Sigmoid colon (tissue), 4 donors: Measurements from ENCODE around the gene ABCC3.

Experiments
- EP300 ChIP-seq, 4 donors: sonication (generic); formaldehyde crosslinking; IDR thresholded peaks; one replicate each; pipeline ENCODE4 v1.6.1; 2017; ENCODE audit warnings: antibody characterized with exemption in 4 of 4
- POLR2A ChIP-seq, 2 donors: fragments of 450-650 bp; IDR thresholded peaks; one replicate each; pipeline ENCODE4 v1.6.1; 2016; ENCODE audit warnings: antibody characterized with exemption in 2 of 2, mild to moderate bottlenecking in 2 of 2, moderate library complexity in 2 of 2
- POLR2AphosphoS5 ChIP-seq, 4 donors: sonication (generic); formaldehyde crosslinking; IDR thresholded peaks; one replicate each; pipeline ENCODE4 v1.6.1; 2017; ENCODE audit warnings: antibody characterized with exemption in 4 of 4
- TF ChIP-seq, protein P1 (sequence below), 4 experiments: fragments of 450-650 bp in 3 of 4; fragments of 200-600 bp in 1 of 4; IDR thresholded peaks; one replicate each; pipeline ENCODE4 v1.5.1; 2016 to 2019; ENCODE audit warnings: antibody characterized with exemption in 4 of 4, mild to moderate bottlenecking in 3 of 4, moderate library complexity in 2 of 4

DNA sequence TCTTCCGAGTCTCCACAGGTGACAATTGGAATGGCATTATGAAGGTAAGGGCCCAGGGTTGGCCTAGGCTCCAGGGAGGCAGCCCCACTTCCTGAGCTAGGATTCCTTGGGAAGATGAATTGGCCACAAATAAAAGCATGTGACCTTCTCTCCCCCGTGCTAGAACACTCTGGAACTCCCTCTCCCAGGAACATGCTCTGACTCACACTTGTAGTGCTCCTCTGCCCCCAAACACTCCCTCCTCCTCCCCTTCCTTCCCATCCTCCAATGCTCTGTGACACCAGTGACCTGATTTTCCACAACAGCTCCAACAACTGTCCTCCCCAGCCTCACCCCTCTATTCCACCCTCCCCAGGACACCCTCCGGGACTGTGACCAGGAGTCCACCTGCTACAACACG lies 16.4 kb upstream of the ABCC3 start:
- TF ChIP-seq, protein P1, sequence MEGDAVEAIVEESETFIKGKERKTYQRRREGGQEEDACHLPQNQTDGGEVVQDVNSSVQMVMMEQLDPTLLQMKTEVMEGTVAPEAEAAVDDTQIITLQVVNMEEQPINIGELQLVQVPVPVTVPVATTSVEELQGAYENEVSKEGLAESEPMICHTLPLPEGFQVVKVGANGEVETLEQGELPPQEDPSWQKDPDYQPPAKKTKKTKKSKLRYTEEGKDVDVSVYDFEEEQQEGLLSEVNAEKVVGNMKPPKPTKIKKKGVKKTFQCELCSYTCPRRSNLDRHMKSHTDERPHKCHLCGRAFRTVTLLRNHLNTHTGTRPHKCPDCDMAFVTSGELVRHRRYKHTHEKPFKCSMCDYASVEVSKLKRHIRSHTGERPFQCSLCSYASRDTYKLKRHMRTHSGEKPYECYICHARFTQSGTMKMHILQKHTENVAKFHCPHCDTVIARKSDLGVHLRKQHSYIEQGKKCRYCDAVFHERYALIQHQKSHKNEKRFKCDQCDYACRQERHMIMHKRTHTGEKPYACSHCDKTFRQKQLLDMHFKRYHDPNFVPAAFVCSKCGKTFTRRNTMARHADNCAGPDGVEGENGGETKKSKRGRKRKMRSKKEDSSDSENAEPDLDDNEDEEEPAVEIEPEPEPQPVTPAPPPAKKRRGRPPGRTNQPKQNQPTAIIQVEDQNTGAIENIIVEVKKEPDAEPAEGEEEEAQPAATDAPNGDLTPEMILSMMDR (IDR thresholded peaks at IDR 0.05): no peak
- TF ChIP-seq POLR2AphosphoS5 (IDR thresholded peaks at IDR 0.05): no peak
- TF ChIP-seq EP300 (IDR thresholded peaks at IDR 0.05): no peak
- TF ChIP-seq POLR2A (IDR thresholded peaks at IDR 0.05): no peak
